Ishikawa (cell line): Measurements from ENCODE around the gene ZNF732.

Source experiments
- CEBPB ChIP-seq: IDR thresholded peaks from 2 replicates; pipeline ENCODE4 v1.6.1; 2012
- EP300 ChIP-seq: IDR thresholded peaks from 2 replicates; pipeline ENCODE4 v1.6.1; 2012; ENCODE audit warnings: borderline replicate concordance
- FOXM1 ChIP-seq: IDR thresholded peaks from 2 replicates; pipeline ENCODE4 v1.6.1; 2012; ENCODE audit warnings: low read depth, borderline replicate concordance
- TAF1 ChIP-seq: IDR thresholded peaks from 2 replicates; pipeline ENCODE4 v1.6.1; 2012; ENCODE audit warnings: low read depth, mild to moderate bottlenecking
- TF ChIP-seq, protein P1 (sequence below): IDR thresholded peaks from 2 replicates; pipeline ENCODE4 v1.6.1; 2012
- TF ChIP-seq, protein P2 (sequence below): IDR thresholded peaks from 2 replicates; pipeline ENCODE4 v1.6.1; 2012; ENCODE audit warnings: low read depth, mild to moderate bottlenecking

DNA sequence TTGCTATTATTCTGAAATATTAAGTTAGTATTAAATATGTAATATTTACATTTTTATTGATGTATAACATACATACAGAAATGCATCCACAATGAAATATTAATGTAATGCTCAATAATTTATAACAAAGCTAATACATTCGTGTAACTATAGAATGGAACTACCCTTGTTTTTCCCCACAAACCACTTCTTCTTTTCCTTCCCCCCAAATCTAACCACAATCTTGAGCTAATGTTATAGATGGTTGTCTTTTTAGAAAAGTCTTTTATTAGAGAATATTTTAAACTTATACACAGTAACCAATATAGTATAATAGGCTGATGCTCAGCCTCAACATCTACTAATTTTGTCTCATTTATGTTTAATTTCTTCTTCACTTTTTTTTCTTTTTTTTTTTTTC lies 4.5 kb upstream of the ZNF732 start:
- TF ChIP-seq FOXM1 (no peak), EP300 (no peak), CEBPB (no peak), TAF1 (no peak)
- TF ChIP-seq, protein P1, sequence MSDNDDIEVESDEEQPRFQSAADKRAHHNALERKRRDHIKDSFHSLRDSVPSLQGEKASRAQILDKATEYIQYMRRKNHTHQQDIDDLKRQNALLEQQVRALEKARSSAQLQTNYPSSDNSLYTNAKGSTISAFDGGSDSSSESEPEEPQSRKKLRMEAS, result no peak
- TF ChIP-seq, protein P2, sequence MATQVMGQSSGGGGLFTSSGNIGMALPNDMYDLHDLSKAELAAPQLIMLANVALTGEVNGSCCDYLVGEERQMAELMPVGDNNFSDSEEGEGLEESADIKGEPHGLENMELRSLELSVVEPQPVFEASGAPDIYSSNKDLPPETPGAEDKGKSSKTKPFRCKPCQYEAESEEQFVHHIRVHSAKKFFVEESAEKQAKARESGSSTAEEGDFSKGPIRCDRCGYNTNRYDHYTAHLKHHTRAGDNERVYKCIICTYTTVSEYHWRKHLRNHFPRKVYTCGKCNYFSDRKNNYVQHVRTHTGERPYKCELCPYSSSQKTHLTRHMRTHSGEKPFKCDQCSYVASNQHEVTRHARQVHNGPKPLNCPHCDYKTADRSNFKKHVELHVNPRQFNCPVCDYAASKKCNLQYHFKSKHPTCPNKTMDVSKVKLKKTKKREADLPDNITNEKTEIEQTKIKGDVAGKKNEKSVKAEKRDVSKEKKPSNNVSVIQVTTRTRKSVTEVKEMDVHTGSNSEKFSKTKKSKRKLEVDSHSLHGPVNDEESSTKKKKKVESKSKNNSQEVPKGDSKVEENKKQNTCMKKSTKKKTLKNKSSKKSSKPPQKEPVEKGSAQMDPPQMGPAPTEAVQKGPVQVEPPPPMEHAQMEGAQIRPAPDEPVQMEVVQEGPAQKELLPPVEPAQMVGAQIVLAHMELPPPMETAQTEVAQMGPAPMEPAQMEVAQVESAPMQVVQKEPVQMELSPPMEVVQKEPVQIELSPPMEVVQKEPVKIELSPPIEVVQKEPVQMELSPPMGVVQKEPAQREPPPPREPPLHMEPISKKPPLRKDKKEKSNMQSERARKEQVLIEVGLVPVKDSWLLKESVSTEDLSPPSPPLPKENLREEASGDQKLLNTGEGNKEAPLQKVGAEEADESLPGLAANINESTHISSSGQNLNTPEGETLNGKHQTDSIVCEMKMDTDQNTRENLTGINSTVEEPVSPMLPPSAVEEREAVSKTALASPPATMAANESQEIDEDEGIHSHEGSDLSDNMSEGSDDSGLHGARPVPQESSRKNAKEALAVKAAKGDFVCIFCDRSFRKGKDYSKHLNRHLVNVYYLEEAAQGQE, result no peak
